CD8-positive, alpha-beta memory T cell (primary cell): ENCODE measurements around the gene SH3BP4. TPM values are rescaled to one million over a fixed set of nuclear protein-coding genes. Genes with fewer than 3 reads are reported as not detected.

Experiments used
- CTCF ChIA-PET: fragments of 350-600 bp; sonication (Branson Sonifier 250); formaldehyde crosslinking; loops from one replicate; lab custom pipeline; 2021; ENCODE audit warnings: antibody characterized with exemption; lab: Charles Lee
- POLR2A ChIA-PET: fragments of 350-600 bp; sonication (Branson Sonifier 250); formaldehyde crosslinking; loops from one replicate; lab custom pipeline; 2021; ENCODE audit warnings: antibody characterized with exemption; lab: Charles Lee
- DNase-seq, 5 donors: peaks; one replicate each; pipeline versions ENCODE4 v3.0.0 to v3.0.0-alpha.2; 2020 to 2022; ENCODE audit warnings: mixed read lengths in 1 of 5
- H3K27ac ChIP-seq: one replicate; pipeline ENCODE4 v1.7.0; 2013; ENCODE audit warnings: low read depth, mild to moderate bottlenecking, low read length, moderate library complexity
- H3K27me3 ChIP-seq: 2 replicates; pipeline ENCODE4 v1.7.0; 2013; ENCODE audit warnings: low read length, mild to moderate bottlenecking; ENCODE audit not compliant: insufficient read depth, poor library complexity, severe bottlenecking
- H3K36me3 ChIP-seq: 2 replicates; pipeline ENCODE4 v1.7.0; 2013; ENCODE audit warnings: mild to moderate bottlenecking, low read length, moderate library complexity; ENCODE audit not compliant: insufficient read depth
- H3K4me1 ChIP-seq: 2 replicates; pipeline ENCODE4 v1.7.0; 2013; ENCODE audit warnings: mild to moderate bottlenecking, low read length, moderate library complexity; ENCODE audit not compliant: insufficient read depth
- H3K4me3 ChIP-seq: 2 replicates; pipeline ENCODE4 v1.7.0; 2013; ENCODE audit warnings: mild to moderate bottlenecking, low read length
- H3K9me3 ChIP-seq: 2 replicates; pipeline ENCODE4 v1.7.0; 2013; ENCODE audit warnings: mild to moderate bottlenecking, low read length
- H3K27ac Mint-ChIP-seq, 8 donors: one replicate each; pipeline ENCODE4 v1.8.0; 2020 to 2021; ENCODE audit warnings: mixed read lengths in 8 of 8, mild to moderate bottlenecking in 6 of 8, inconsistent platforms in 3 of 8, moderate library complexity in 3 of 8
- H3K27me3 Mint-ChIP-seq, 2 donors: one replicate each; pipeline ENCODE4 v1.8.0; 2020 to 2021; ENCODE audit warnings: mixed read lengths in 2 of 2, mild to moderate bottlenecking in 1 of 2, moderate library complexity in 1 of 2
- H3K36me3 Mint-ChIP-seq, 3 donors: one replicate each; pipeline ENCODE4 v1.8.0; 2020 to 2021; ENCODE audit warnings: mixed read lengths in 3 of 3, inconsistent platforms in 1 of 3, mild to moderate bottlenecking in 1 of 3
- H3K4me1 Mint-ChIP-seq, 3 donors: one replicate each; pipeline ENCODE4 v1.8.0; 2020 to 2021; ENCODE audit warnings: mixed read lengths in 3 of 3, inconsistent platforms in 1 of 3, mild to moderate bottlenecking in 1 of 3
- H3K4me3 Mint-ChIP-seq, 7 donors: one replicate each; pipeline ENCODE4 v1.8.0; 2020 to 2021; ENCODE audit warnings: mixed read lengths in 7 of 7, mild to moderate bottlenecking in 6 of 7, moderate library complexity in 4 of 7, inconsistent platforms in 2 of 7
- H3K9me3 Mint-ChIP-seq, 5 donors: one replicate each; pipeline ENCODE4 v1.8.0; 2020 to 2022; ENCODE audit warnings: mixed read lengths in 5 of 5, mild to moderate bottlenecking in 3 of 5, moderate library complexity in 2 of 5, inconsistent platforms in 1 of 5
- polyA plus RNA-seq: library from polyadenylated mRNA; unstranded; fragments of 300-500 nt; fragmentation: Illumina TruSeq; gene quantifications from one replicate; pipeline ENCODE4 v1.2.3, GENCODE V29; 2021
- total RNA-seq, 2 experiments: library from RNA; stranded (reverse); gene quantifications; one replicate each; pipeline ENCODE4 v1.2.3, GENCODE V29; 2021

SH3BP4 gene
- total and polyA plus RNA-seq, 3 experiments from 2014 or later: 0.18 TPM; not detected in 2

DNA sequence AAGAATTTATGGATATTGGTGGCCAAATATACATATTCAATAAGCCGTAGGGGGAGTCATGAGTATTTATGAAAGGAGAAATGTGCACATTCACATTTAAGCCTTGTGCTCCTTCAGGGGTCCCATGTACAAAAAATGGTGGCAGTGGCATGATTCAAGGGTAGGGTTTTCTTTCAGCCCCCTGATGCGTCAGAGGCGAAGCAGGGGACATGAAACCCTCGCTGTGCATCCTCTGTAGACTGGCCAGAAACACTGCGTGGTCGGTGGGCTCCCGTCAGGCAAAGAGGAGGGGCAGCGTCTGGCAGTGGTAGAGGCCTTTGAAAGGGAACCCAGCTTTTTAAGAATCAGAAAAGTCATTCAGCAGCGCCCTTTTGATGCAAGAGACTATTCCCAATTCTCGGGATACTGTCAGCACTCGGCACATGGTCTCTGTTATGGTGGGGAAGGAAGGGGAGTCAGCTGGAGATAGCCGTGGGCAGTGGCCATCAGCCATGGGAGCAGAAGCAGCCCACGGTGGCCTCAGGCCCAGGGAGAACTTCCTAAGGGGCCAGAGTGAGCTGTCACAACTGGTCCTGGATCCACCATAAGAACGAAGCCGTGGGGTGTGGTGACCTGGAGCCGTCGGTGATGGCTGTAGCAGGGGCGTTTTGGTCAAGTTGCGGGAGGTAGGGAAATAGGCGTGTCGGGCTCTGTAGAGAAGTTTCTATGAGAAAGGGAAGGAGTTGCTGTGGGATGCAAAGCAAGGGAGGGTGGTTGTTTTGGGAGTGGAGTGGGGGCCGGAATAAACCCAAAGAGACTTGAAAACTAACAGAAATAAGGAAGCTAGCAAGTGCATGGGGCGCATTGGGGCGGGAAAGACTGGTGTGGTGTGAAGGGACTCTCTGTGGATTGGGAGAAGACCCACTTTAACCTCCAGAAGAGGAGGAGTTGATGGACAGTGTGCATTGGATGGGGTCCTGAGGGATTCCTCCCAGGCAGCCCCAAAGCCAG lies 95.6 kb downstream of the SH3BP4 start:
- Mint-ChIP-seq H3K36me3 (no peaks in the 10 kb centered on the region), H3K4me1 (peaks cover 13 to 17% (median 13%) of the 10 kb centered on the region in 3 donors), H3K27me3 (peaks cover 6 to 35% of the 10 kb centered on the region in 2 donors), H3K27ac (no peak overlapping the region), H3K9me3 (no peaks in the 10 kb centered on the region), H3K4me3 (no peak overlapping the region)
- H3K4me3 ChIP-seq: no peak overlapping the region
- H3K36me3 ChIP-seq: no peaks in the 10 kb centered on the region
- no peak for DNase-seq
- ChIA-PET CTCF (no interaction called here), POLR2A (no interaction called here)
- no peaks in the 10 kb centered on the region for H3K4me1 ChIP-seq
- H3K27me3 ChIP-seq: no peaks in the 10 kb centered on the region
- no peak overlapping the region for H3K27ac ChIP-seq
- H3K9me3 ChIP-seq: no peaks in the 10 kb centered on the region

DNA sequence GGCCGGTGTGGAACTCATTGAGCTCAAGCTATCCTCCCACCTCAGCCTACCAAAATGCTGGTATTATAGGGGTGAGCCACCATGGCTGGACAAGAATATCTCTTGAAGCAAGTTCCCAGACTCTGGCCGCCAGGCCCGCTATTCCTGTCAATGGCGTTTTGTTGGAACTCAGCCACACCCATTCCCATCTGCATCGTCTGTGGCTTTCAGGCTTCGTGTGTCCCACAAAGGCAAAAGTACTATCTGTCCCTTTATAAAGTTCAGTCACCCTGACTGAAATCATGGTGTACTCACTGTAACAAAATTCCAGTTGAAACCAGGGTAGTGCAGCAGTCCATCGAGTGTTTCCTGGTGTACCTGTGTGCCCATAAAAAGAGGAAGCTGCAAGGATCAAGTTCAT lies 96.7 kb downstream of the SH3BP4 start:
- no peak overlapping the region for H3K4me3 Mint-ChIP-seq
- no peak overlapping the region for H3K27ac Mint-ChIP-seq
- H3K9me3 Mint-ChIP-seq: no peaks in the 10 kb centered on the region
- H3K27me3 Mint-ChIP-seq: peaks cover 6 to 35% of the 10 kb centered on the region in 2 donors
- Histone ChIP-seq H3K27me3 (no peaks in the 10 kb centered on the region), H3K27ac (no peak overlapping the region), H3K4me1 (no peaks in the 10 kb centered on the region), H3K36me3 (no peaks in the 10 kb centered on the region), H3K4me3 (no peak overlapping the region), H3K9me3 (no peaks in the 10 kb centered on the region)
- H3K4me1 Mint-ChIP-seq: peaks cover 13 to 17% (median 13%) of the 10 kb centered on the region in 3 donors
- CTCF ChIA-PET: no interaction called here
- DNase-seq: no peak
- H3K36me3 Mint-ChIP-seq: no peaks in the 10 kb centered on the region
- POLR2A ChIA-PET: no interaction called here

DNA sequence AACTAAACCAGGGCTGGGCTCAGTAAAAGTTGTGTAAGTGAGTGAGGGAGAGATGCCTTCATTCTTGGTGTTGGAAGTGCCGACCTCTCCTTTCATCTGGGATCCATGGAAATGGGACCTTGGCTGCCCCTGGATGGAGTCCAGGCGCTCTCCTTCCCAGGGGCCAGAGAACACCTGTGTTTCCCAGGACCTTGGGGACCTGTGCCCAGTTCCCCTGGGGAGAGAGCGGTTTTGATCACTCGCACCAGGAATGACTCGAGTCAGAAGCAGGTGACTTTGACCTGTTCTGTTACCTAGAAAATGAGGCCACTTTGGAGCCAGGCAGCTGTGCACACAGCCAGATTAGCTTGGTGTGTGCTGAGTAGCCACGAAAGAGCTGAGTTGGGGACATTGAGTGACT lies 97.3 kb downstream of the SH3BP4 start:
- POLR2A ChIA-PET: no interaction called here
- no peaks in the 10 kb centered on the region for H3K9me3 Mint-ChIP-seq
- peaks cover 6 to 35% of the 10 kb centered on the region in 2 donors for H3K27me3 Mint-ChIP-seq
- H3K4me1 Mint-ChIP-seq: peaks cover 13 to 17% (median 13%) of the 10 kb centered on the region in 3 donors
- no peaks in the 10 kb centered on the region for H3K27me3 ChIP-seq
- H3K4me1 ChIP-seq: no peaks in the 10 kb centered on the region
- H3K27ac Mint-ChIP-seq: no peak overlapping the region
- no peak overlapping the region for H3K4me3 ChIP-seq
- CTCF ChIA-PET: no interaction called here
- H3K36me3 ChIP-seq: no peaks in the 10 kb centered on the region
- no peak overlapping the region for H3K4me3 Mint-ChIP-seq
- H3K9me3 ChIP-seq: no peaks in the 10 kb centered on the region
- no peak for DNase-seq
- H3K27ac ChIP-seq: no peak overlapping the region
- H3K36me3 Mint-ChIP-seq: no peaks in the 10 kb centered on the region

DNA sequence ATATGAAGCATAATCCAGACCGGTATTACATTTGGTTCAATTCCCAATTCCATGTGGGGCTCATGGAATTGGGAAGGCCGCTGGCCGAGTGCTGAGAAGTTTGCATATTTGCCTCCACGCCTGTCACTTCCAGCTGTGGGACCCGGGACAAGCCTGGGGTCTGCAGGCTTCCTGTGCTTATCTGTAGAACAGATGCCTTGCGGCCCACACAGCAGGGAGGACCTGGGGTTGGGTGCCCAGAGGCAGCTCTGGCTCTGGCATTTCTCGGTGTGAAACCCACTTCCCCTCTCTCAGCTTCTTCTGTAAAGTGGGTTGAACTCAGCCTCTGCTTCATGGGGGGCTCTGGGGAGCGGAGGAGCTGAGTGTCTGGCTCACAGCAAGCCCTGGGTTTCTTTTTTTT lies 97.9 kb downstream of the SH3BP4 start:
- Histone ChIP-seq H3K9me3 (no peaks in the 10 kb centered on the region), H3K27me3 (no peaks in the 10 kb centered on the region), H3K4me1 (no peaks in the 10 kb centered on the region), H3K4me3 (no peak overlapping the region), H3K36me3 (no peaks in the 10 kb centered on the region), H3K27ac (no peak overlapping the region)
- H3K27me3 Mint-ChIP-seq: peaks cover 6 to 35% of the 10 kb centered on the region in 2 donors
- no peaks in the 10 kb centered on the region for H3K9me3 Mint-ChIP-seq
- peaks cover 13 to 14% (median 13%) of the 10 kb centered on the region in 3 donors for H3K4me1 Mint-ChIP-seq
- DNase-seq: no peak
- no peak overlapping the region for H3K27ac Mint-ChIP-seq
- H3K36me3 Mint-ChIP-seq: no peaks in the 10 kb centered on the region
- ChIA-PET CTCF (no interaction called here), POLR2A (no interaction called here)
- no peak overlapping the region for H3K4me3 Mint-ChIP-seq

DNA sequence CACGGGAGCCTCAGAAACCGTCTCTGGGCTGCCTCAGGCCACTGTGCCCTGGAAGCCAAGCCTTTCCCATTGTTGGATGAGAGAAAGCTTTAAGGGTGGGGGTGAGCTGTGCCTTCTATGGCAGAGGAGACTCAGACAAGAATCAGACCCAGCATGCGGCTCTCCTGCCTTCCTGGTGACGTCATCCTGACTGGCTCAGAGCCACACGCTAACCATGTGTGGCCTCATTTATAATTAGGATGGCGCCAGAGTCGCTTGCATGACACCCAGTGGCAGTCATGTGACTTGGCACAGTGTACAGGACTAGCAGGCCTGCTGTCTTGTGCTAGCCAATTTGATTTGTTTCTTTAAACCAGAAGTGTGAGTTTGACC lies 99.1 kb downstream of the SH3BP4 start:
- Mint-ChIP-seq H3K4me1 (peaks cover 3 to 4% (median 3%) of the 10 kb centered on the region in 3 donors), H3K27me3 (peaks cover 9 to 30% of the 10 kb centered on the region in 2 donors), H3K36me3 (no peaks in the 10 kb centered on the region), H3K9me3 (no peaks in the 10 kb centered on the region), H3K4me3 (no peak overlapping the region), H3K27ac (no peak overlapping the region)
- POLR2A ChIA-PET: no interaction called here
- Histone ChIP-seq H3K9me3 (no peaks in the 10 kb centered on the region), H3K27me3 (no peaks in the 10 kb centered on the region), H3K36me3 (no peaks in the 10 kb centered on the region), H3K27ac (no peak overlapping the region), H3K4me3 (no peak overlapping the region), H3K4me1 (no peaks in the 10 kb centered on the region)
- no peak for DNase-seq
- CTCF ChIA-PET: no interaction called here

DNA sequence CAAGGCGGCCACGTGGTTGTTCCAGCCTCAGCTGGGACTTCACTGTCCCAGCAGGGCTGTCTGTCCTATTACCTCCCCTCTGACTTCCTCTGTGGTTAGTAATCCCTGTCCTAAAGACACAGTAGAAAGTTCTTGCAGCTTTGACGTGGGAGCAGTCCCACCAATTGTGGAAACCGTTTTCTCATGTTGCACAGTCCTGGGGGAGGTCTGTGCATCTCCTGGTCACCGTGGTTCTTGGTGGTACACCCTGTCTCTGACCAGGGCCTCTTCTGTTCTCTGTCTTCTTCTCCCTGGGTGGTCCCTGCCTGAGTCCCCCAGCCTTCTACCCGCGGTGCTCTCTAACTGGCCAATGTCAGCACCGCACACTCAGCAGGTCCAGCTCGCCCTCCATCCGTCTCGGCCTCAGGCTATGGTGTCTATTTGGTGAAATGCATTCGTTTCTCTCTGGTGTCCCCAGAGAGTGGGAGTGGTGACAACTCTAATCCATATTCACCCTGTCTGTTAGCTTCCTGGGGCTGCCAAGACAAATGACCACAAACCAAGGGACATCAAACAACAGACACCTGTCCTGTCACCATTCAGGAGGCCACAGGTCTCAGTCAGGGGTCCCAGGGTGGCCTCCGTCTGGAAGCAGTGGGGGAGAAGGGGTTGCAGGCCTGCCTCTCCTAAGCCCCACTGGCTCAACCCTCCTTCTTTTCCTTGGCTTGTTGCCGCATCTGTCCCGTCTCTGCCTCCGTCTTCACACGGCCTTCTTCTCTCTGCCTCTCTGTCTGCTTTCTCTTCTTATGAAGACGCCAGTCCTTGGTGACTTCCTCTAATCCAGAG lies 99.8 kb downstream of the SH3BP4 start:
- Mint-ChIP-seq H3K4me1 (no peaks in the 10 kb centered on the region), H3K27me3 (peaks cover 7 to 25% of the 10 kb centered on the region in 2 donors), H3K9me3 (no peaks in the 10 kb centered on the region), H3K27ac (no peak overlapping the region), H3K4me3 (no peak overlapping the region), H3K36me3 (no peaks in the 10 kb centered on the region)
- POLR2A ChIA-PET: no interaction called here
- H3K36me3 ChIP-seq: no peaks in the 10 kb centered on the region
- H3K27me3 ChIP-seq: no peaks in the 10 kb centered on the region
- no peak for DNase-seq
- no peaks in the 10 kb centered on the region for H3K9me3 ChIP-seq
- no peak overlapping the region for H3K4me3 ChIP-seq
- CTCF ChIA-PET: no interaction called here
- H3K4me1 ChIP-seq: no peaks in the 10 kb centered on the region
- H3K27ac ChIP-seq: no peak overlapping the region

DNA sequence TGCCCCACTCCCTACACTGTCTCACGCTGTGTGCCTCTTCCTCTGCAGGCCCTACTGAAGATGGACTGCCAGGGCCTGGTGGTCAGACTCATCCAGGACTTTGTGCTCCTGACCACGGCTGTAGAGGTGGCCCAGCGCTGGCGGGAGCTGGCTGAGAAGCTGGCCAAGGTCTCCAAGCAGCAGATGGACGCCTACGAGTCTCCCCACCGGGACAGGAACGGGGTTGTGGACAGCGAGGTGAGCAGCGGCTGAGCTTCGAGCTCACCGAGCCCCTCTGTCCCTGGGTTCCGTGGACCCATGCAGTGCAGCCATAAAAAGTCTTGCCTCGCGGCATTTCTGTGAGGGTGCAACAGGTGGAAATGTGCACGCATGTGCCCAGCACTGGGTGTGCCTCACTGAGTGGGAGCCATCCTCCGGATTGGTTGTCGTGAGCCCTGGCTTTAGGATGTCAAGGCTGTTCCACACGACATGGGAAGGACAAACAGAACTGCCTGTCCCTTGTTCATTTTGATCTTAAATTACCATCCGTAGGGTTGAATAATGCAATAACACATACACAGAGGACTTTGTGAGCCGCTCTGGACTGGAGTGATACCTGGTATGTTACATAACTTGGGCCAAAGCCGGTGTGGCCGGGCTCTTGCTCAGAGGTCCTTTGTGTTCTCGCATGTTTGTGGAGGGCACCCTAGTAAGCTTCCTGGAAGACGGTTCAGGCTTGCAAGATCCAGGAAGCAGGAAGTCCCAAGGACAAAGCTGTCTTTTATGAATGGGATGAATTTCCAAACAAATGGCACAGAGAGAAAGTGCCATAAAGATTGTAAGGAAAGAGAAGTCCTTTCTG lies 100.9 kb downstream of the SH3BP4 start:
- no peaks in the 10 kb centered on the region for H3K36me3 Mint-ChIP-seq
- H3K9me3 ChIP-seq: no peaks in the 10 kb centered on the region
- CTCF ChIA-PET: no interaction called here
- H3K27ac ChIP-seq: no peak overlapping the region
- H3K4me1 Mint-ChIP-seq: no peaks in the 10 kb centered on the region
- no peaks in the 10 kb centered on the region for H3K27me3 ChIP-seq
- H3K4me3 ChIP-seq: no peak overlapping the region
- no peaks in the 10 kb centered on the region for H3K36me3 ChIP-seq
- no peaks in the 10 kb centered on the region for H3K9me3 Mint-ChIP-seq
- H3K27ac Mint-ChIP-seq: no peak overlapping the region
- no peaks in the 10 kb centered on the region for H3K4me1 ChIP-seq
- H3K4me3 Mint-ChIP-seq: no peak overlapping the region
- POLR2A ChIA-PET: no interaction called here
- DNase-seq: no peak
- peaks cover 7 to 14% of the 10 kb centered on the region in 2 donors for H3K27me3 Mint-ChIP-seq
